GM19463 (cell line): ENCODE data around the gene FMN2.

Experiments
- ATAC-seq: cut with Tn5 transposase; IDR thresholded peaks from one replicate; pipeline ENCODE4 v1.9.1; 2021; ENCODE audit warnings: mild to moderate bottlenecking, moderate library complexity; ENCODE audit not compliant: unreplicated experiment

FMN2 gene

DNA sequence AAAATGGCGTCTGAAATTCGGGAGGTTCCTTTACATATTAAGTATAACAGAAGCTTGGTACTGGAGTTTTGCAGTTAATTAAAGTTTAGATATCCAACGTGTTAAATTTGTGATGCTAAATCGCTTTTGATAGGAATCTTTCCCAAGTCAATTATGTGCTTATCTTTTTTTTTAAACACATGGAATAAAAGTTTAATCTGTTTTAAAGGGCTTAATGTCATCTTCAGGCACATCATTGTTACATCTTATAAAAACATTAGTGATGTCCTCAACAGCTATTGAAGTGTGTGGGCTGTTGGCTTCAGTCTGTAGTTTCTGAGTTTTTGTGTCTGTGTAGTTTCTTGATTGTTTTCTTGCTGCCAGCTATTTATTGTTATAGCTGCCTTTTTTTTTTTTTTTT is 5.3 kb downstream of the FMN2 start:
- ATAC-seq = no peak

DNA sequence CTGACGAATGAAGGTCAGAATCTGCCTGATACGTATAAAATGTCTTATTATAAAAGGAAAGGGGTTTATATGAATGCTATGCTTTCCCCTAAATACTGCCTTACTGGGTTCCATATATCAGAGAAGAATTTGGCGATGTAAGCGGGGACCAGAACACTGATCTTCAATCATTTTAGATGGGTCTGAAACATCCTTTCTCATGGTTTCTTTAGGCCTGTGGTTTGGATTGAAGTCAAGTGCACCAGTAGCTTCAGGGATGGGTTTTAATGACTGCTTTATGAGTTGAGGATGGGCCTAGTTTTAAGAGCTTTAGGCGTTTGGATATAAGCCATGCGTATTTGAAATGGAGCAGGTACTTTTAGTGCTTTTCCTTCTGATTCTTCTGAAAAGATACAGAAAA is 6.9 kb downstream of the FMN2 start:
- no peak for ATAC-seq

DNA sequence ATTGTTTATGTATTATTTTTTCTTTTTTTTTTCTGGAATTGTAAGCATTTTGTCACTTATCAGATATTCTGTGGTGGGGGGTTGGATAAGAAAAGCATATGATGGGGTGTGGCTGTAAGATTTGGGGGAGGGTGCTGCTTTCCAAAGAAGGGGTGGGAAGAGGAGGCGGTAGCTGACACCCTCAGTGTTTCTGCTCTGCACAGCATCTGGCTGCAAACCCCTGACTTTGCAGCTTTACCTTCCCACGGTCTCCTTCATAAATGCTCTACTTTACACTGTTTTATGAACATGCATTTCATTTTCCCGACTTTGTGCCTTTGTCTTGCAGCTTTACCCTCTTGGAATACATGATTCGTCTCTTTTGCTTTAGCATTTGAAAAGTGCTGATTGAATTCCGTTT is 7.6 kb downstream of the FMN2 start:
- ATAC-seq = no peak

GRCh38 chr1:240099748-240100147 is 8.1 kb downstream of the FMN2 start:
- no peak for ATAC-seq

DNA sequence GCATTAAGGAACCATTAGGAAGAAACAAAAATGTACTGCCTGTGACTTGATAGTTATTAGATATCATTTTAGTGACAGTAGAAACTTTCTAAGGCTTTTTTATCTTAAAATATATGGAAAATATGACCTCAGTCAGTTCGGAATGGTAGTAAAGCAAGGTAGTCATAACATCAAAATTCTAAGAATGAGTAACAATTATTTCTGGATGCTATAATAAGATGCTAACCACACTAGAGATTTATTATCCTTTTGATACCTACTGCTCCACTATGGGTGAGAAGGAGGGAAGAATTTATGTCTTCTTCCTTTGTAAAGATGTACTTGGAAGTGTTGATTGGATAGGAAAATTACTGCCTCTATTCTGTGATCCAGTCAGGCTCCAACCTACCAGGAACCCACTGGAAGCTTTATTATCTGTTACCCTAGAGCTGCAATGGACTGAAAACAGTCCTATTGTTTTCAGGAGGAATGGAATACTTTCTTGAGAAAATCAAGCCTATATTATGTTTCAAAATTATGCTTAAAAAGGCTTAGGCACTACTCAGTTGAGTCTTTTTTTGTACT is 8.8 kb downstream of the FMN2 start:
- ATAC-seq = no peak

GRCh38 chr1:240101306-240101705 is 9.6 kb downstream of the FMN2 start:
- ATAC-seq = no peak

- no peak for ATAC-seq
These were observed 10.1 kb downstream of the FMN2 start for GRCh38 chr1:240101737-240102136.

GRCh38 chr1:240104672-240105071 is 13.0 kb downstream of the FMN2 start:
- ATAC-seq = no peak

- no peak for ATAC-seq
These were observed 15.5 kb downstream of the FMN2 start for GRCh38 chr1:240107058-240107684.

DNA sequence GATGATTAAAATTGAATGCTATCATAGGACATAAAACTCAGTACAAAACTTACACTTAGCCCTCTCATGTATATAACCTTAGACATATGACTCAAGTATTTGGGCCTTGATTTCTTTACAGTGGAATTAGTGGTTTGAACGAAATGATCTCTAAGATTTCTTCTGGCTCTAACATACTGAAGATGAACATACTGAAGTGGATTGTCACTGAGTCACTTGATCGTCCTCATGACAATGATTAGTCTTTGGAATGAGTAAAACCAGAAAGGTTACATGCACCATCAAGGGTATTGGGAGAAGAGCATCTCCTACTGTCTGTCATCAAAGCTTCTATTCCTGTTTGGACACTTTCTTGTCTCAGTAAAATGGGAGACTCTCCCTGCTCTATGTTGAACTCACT is 17.4 kb downstream of the FMN2 start:
- ATAC-seq = no peak

DNA sequence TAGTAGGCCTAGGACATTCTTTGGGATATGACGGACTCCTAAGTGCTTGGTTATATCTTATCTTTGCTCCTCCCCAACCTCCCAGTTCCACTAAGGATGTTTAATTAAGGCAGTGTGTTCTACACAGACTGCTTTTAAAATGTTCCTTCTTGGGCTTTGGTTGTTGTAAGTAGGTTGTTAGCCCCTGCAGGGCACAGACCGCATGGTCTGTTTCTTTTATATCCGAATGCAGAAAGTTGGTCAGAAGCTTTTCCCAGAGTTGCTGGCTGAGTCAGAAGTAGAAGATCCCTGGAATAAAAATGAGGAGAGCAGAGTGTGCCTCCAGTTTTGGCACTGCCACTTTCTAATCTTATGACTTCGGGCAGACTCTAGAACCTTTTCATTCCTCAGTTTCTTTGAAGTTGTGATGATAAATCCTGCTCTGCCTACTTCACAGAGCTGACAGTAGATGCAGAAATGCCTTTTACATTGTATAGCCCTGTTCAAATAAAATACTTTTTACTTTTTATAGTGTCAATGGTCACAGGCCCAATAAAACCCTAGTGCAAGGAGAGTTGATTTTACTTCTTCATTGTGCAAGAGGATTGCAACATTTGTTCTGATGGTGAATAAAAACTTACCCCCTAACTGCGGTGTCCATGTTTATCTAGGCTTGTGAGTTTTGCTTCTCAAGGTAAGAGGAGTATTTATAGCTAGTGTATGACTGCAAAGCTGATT is 18.4 kb downstream of the FMN2 start:
- ATAC-seq = no peak

- no peak for ATAC-seq
These were observed 19.9 kb downstream of the FMN2 start for GRCh38 chr1:240111558-240111957.

DNA sequence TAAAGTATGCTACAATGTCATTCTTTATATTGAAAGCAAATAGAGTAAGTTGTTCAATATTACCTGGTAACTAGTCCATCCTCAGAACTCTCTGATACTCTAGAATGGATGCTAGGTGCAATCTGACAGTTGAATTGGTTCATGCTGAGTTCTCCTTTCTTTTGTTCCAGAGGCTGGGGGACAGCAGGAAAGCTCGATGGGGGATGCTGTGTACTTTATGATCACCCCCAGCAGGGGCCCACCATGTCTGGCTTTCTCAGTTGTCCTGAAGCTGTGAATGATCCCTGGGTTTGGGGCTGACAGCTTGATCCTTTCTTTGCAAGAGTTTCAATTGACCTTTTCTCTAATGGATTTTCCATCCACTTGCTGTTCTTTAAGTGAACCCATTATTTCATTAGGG is 22.5 kb downstream of the FMN2 start:
- no peak for ATAC-seq

DNA sequence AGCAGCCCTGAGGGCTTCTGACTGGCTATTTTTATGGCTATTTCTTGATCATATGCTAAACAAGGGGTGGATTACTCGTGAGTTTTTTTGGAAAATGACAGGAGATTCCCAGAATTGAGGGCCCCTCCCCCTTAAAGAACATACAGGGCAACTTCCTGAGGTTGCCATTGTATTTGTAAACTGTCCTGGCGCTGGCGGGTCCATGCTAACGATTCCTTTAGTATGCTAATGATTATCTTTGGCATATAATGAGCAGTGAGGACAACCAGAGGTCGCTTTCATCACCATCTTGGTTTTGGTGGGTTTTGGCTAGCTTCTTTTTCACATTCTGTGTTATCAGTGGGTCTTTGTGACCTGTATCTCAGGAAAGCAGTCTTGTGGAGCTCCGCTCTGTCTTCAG is 24.1 kb downstream of the FMN2 start:
- no peak for ATAC-seq

DNA sequence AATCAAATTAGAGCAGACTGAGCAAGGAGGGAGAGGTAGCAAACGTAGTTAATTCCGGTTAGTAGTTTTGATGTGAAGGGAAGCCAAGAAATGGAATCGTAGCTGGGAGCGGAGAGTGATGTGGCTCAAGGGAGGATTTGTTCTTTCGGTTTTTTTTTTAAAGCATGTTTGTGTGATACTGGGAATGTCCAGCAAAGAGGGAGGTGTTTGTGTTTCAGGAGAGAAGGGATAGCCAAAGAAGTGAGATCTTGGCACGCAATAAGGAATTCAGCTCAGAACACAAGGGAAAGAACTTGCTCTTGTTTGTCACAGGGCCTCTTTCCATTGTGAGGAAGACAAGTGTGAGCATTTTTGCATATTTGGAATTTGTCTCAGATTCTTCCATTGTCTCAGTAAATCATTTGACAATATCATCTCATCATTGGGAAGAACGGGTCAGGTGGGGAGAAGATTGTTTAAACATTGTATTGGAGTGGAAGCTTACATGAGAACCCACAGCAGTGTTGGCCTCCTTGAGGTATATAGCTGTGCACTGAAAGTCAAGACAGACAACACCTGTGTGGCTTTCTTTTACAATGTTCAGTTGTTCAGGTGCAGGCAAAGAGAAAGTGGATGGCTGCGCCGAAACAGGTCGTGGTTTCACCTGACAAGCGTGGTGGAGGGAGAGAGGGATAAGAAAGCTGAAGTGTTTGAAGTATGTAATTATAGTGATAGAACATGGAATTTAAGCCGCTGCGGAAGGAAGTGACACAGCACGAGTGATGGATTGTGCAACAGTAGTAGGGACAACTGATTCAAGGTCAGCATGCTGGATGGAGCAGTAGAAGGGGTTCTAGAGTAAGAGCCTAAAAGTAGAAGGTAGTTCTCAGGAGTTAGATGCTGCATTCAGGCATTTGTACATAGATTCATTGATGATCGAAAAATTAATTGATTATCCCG is 25.4 kb downstream of the FMN2 start:
- no peak for ATAC-seq

GRCh38 chr1:240117930-240118329 is 26.2 kb downstream of the FMN2 start:
- no peak for ATAC-seq

DNA sequence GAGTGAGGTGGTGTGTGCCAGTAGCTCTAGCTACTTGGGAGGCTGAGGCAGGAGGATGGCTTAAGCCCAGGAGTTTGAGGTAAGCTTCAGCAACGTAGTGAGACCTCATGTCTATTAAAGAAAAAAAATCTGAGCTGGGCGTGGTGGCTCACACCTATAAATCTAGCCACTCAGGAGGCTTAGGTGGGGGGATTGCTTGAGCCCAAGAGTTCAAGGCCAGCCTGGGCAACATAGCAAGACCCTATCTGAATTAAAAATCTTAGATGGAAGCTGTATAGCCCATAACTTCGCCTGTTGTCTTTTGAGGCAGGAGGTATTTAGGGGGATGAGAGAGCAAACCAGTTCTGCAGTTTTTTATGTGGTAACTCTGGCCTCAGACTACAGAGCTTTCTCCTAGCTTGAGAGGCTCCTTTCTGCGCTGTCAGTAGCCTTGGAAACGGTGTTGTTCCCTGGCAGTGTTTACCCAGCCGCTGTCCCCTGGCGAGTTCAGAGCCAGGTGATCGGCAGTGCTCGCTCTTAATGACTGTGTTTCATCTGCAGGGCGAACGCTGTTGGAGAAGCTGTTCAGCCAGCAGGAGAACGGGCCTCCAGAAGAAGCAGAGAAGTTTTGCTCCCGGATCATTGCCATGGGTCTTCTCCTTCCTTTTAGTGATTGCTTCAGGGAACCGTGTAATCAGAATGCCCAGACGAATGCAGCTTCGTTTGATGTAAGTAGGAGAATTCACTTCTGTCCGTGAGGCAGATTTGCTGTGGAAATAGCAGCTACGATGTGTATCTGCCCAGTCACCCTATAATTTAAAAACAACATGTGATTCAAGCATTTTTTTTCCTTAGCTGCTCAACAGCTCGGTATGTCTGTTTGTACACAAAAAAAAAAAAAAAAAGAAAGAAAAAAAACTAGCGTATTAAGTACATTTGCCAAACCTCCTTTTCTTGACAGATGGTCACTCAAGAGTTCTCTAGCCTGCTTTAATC is 31.2 kb downstream of the FMN2 start:
- no peak for ATAC-seq

DNA sequence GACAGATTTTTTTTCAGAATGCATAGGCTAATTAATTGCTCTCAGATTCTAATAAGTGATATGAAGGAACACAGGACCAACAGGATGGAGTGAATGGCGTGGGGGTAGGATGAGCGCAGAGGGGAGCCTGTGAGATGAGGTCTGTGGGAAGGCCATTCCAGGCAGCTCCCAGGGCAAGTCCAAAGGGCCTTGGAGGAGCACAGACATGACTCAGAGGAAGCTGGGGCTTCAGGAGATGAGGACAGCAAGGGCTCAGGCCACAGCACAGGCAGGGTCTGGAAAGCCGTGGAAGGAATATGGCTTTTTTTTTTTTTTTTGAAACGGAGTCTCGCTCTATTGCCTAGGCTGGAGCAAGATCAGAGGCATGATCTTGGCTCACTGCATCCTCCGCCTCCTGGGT is 35.1 kb downstream of the FMN2 start:
- no peak for ATAC-seq

- ATAC-seq = no peak
These were observed 36.7 kb downstream of the FMN2 start for GRCh38 chr1:240128366-240128765.

DNA sequence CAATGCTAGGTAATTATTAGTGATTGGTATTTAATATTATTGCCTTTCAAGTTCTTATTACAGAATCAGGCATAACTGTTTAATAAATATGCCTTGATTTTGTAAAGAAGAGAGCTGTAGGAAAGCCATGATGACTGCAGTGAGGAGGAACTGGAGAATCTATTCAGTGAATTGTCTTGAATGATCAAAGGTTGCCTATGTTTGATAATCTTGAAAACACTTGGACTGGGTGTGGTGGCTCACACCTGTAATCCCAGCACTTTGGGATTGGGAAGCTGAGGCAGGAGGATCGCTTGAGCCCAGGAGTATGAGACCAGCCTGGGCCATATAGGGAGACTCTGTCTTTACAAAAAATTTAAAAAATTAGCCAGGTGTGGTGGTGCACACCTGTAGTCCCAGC is 42.4 kb downstream of the FMN2 start:
- no peak for ATAC-seq
